GM23248 (cell line): ENCODE measurements around the gene S1PR1.

Experiments used
- EZH2 ChIP-seq: fragments of 200-600 bp; sonication (generic); IDR thresholded peaks from 2 replicates; pipeline ENCODE4 v1.6.1; 2018; ENCODE audit warnings: antibody characterized with exemption, mild to moderate bottlenecking; ENCODE audit not compliant: insufficient read depth, poor library complexity, severe bottlenecking
- EZH2phosphoT487 ChIP-seq: fragments of 200-600 bp; sonication (generic); IDR thresholded peaks from 2 replicates; pipeline ENCODE4 v1.6.1; 2018; ENCODE audit warnings: antibody characterized with exemption, moderate library complexity, mild to moderate bottlenecking, low read depth; ENCODE audit not compliant: insufficient read depth

GRCh38 chr1:101262630-101263348, 26.0 kb downstream of the S1PR1 start:
- no peak for TF ChIP-seq EZH2phosphoT487
- TF ChIP-seq EZH2, result no peak
